DOHH2 (cell line): Measurements from ENCODE around the gene SLC17A3.

Experiments used
- H3F3A ChIP-seq: fragments of 200-600 bp; sonication (generic), shearing (Covaris generic); 2 replicates; pipeline ENCODE4 v1.6.0; 2016; ENCODE audit warnings: antibody characterized with exemption, mild to moderate bottlenecking; ENCODE audit not compliant: control insufficient read depth, insufficient read depth
- H3K27ac ChIP-seq: fragments of 200-600 bp; sonication (generic); 2 replicates; pipeline ENCODE4 v1.5.1; 2014; ENCODE audit warnings: low read depth, mild to moderate bottlenecking, low read length, moderate library complexity
- H3K27me3 ChIP-seq: fragments of 200-600 bp; sonication (generic); 2 replicates; pipeline ENCODE4 v1.6.1; 2014; ENCODE audit warnings: mild to moderate bottlenecking, low read length, mixed read lengths; ENCODE audit not compliant: control insufficient read depth
- H3K36me3 ChIP-seq: fragments of 200-600 bp; sonication (generic); 2 replicates; pipeline ENCODE4 v1.6.1; 2014; ENCODE audit warnings: mild to moderate bottlenecking, low read length, moderate library complexity, mixed read lengths; ENCODE audit not compliant: control insufficient read depth
- H3K4me1 ChIP-seq: fragments of 200-600 bp; sonication (generic); 2 replicates; pipeline ENCODE4 v1.6.1; 2014; ENCODE audit warnings: mild to moderate bottlenecking, low read length, mixed read lengths; ENCODE audit not compliant: control insufficient read depth
- H3K4me2 ChIP-seq: fragments of 200-600 bp; sonication (generic); 2 replicates; pipeline ENCODE4 v1.6.0; 2014; ENCODE audit warnings: mild to moderate bottlenecking, low read length, moderate library complexity
- H3K4me3 ChIP-seq: fragments of 200-600 bp; sonication (generic); 2 replicates; pipeline ENCODE4 v1.5.1; 2014; ENCODE audit warnings: mild to moderate bottlenecking, low read length, mixed read lengths
- H3K79me2 ChIP-seq: fragments of 200-600 bp; sonication (generic); 2 replicates; pipeline ENCODE4 v1.6.1; 2014; ENCODE audit warnings: mild to moderate bottlenecking, low read length, mixed read lengths; ENCODE audit not compliant: control insufficient read depth
- H3K9me2 ChIP-seq: fragments of 200-600 bp; sonication (generic); replicated peaks from 2 replicates; pipeline ENCODE4 v1.6.1; 2014; ENCODE audit warnings: mild to moderate bottlenecking, low read length, mixed read lengths; ENCODE audit not compliant: control insufficient read depth
- H3K9me3 ChIP-seq: fragments of 200-600 bp; sonication (generic); 2 replicates; pipeline ENCODE4 v1.6.1; 2014; ENCODE audit warnings: antibody characterized with exemption, low read length, mixed read lengths; ENCODE audit not compliant: control insufficient read depth, insufficient read depth
- H4K20me1 ChIP-seq: fragments of 200-600 bp; sonication (generic); 2 replicates; pipeline ENCODE4 v1.6.0; 2014; ENCODE audit warnings: low read depth, mild to moderate bottlenecking, antibody characterized with exemption, low read length, moderate library complexity; ENCODE audit not compliant: control insufficient read depth, insufficient read depth
- EZH2phosphoT487 ChIP-seq: fragments of 200-600 bp; sonication (generic); IDR thresholded peaks from 2 replicates; pipeline ENCODE4 v1.6.1; 2017; ENCODE audit warnings: borderline replicate concordance, mild to moderate bottlenecking, antibody characterized with exemption, low read length, moderate library complexity, mixed read lengths
- TF ChIP-seq, protein P1 (sequence below): fragments of 200-600 bp; sonication (generic); IDR thresholded peaks from one replicate; pipeline ENCODE4 v1.5.1; 2014; ENCODE audit warnings: antibody characterized with exemption, mild to moderate bottlenecking, low read depth, low read length; ENCODE audit not compliant: poor library complexity, severe bottlenecking

The SLC17A3 gene, protein sequence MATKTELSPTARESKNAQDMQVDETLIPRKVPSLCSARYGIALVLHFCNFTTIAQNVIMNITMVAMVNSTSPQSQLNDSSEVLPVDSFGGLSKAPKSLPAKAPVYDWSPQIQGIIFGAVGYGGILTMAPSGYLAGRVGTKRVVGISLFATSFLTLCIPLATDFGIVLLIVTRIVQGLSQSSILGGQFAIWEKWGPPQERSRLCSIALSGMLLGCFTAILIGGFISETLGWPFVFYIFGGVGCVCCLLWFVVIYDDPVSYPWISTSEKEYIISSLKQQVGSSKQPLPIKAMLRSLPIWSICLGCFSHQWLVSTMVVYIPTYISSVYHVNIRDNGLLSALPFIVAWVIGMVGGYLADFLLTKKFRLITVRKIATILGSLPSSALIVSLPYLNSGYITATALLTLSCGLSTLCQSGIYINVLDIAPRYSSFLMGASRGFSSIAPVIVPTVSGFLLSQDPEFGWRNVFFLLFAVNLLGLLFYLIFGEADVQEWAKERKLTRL

DNA sequence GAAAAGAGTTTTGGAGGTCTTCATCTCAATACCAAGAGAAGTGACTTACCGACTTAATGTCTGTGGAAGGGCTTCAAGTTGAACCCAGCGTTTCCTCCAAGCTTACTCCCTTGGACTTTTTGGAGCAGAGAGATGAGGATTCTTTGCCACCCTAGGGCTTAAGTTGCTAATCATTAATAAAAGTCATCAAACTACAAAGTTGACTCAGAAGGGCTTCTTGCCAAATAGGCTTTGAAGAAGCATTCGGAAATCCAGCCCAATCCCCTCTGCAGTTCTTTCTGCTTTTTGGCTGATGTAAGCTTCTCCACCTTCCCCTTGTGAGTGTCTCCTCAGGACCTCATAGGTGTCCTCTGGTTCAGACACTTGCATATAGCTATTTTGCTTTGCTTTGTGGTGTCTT, at the start of gene SLC17A3:
TSS of gene SLC17A3 (minus strand) at position 126 of the 400 bp plus-strand sequence. CDS start 5,856 bp downstream, outside the sequence.
- Histone ChIP-seq H3K4me3 (no peak within 1 kb of the TSS), H3K36me3 (no peaks in the 10 kb centered on the region), H3K4me2 (no peak within 1 kb of the TSS), H3K27me3 (peaks cover 2% of the 10 kb centered on the region; the same call in 1 of the 2 replicates), H3K9me3 (no peaks in the 10 kb centered on the region), H3K4me1 (no peaks in the 10 kb centered on the region), H3F3A (no peaks in the 10 kb centered on the region), H3K27ac (no peak within 1 kb of the TSS), H3K79me2 (no peaks in the 10 kb centered on the region), H3K9me2 (no peaks in the 10 kb centered on the region; the same call in 1 of the 2 replicates), H4K20me1 (no peaks in the 10 kb centered on the region)
- TF ChIP-seq, protein P1, sequence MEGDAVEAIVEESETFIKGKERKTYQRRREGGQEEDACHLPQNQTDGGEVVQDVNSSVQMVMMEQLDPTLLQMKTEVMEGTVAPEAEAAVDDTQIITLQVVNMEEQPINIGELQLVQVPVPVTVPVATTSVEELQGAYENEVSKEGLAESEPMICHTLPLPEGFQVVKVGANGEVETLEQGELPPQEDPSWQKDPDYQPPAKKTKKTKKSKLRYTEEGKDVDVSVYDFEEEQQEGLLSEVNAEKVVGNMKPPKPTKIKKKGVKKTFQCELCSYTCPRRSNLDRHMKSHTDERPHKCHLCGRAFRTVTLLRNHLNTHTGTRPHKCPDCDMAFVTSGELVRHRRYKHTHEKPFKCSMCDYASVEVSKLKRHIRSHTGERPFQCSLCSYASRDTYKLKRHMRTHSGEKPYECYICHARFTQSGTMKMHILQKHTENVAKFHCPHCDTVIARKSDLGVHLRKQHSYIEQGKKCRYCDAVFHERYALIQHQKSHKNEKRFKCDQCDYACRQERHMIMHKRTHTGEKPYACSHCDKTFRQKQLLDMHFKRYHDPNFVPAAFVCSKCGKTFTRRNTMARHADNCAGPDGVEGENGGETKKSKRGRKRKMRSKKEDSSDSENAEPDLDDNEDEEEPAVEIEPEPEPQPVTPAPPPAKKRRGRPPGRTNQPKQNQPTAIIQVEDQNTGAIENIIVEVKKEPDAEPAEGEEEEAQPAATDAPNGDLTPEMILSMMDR = no peak
- TF ChIP-seq EZH2phosphoT487 = no peak

DNA sequence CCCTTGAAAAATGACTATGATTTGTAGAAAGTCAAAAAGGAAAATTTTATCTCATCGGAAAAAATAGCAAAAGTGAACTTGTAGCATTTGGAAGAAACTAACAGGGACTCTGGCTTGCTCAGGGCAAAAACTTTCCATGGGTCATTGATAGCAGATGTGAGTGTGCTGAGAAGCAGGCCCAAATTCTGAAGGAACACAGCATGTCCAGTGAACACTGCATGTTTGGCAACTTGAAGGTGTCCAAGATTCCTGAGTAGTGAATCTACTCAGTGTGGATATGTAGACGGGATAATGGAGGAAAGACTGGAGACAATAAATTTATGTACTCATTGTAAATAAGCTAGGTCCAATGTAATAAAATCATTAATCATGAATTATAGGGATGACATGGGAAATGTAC, 48.3 kb upstream of the SLC17A3 start:
- Histone ChIP-seq H3K4me3 (no peak overlapping the region), H3K9me2 (no peaks in the 10 kb centered on the region), H3K36me3 (no peaks in the 10 kb centered on the region), H3K4me2 (no peak overlapping the region), H3K27me3 (no peaks in the 10 kb centered on the region), H3K79me2 (no peaks in the 10 kb centered on the region), H4K20me1 (no peaks in the 10 kb centered on the region), H3K9me3 (no peaks in the 10 kb centered on the region), H3K27ac (no peak overlapping the region), H3F3A (no peaks in the 10 kb centered on the region), H3K4me1 (no peaks in the 10 kb centered on the region)
- TF ChIP-seq, protein P1 = no peak
- TF ChIP-seq EZH2phosphoT487 = no peak

DNA sequence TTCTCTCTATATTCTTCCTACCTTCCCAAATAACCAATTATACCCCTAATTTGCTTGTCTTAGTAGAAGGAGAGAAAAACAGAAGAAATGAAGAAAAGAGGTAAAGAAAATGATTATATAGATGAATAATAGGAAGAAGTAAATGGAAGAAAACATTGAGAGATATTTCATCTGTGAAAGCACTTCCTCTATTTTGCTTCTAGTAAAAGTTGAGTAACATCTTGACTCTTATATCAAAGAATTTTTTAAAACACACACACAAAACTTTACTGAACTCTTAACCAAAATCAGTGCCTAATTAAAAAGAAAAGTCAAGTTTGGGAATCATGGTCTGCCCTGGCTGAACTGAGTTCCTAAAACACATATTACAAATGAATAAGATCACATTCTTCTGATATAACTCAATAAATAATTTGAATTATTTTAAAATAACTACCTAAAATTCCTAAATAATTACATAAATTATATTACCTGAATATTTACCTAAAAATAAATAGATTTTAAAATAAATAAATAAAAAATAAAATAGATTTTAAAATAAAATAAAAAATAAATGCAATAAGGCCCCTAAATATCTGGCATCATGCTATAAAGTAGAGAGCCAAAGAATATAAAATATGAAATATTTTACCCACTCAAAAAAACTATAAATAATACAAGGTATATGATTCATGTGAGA, 47.6 kb upstream of the SLC17A3 start:
- no peaks in the 10 kb centered on the region for H3K9me3 ChIP-seq
- no peaks in the 10 kb centered on the region for H3K79me2 ChIP-seq
- no peaks in the 10 kb centered on the region for H3F3A ChIP-seq
- H3K4me1 ChIP-seq = no peaks in the 10 kb centered on the region
- no peak overlapping the region for H3K4me3 ChIP-seq
- H4K20me1 ChIP-seq = no peaks in the 10 kb centered on the region
- H3K4me2 ChIP-seq = no peak overlapping the region
- no peaks in the 10 kb centered on the region for H3K27me3 ChIP-seq
- no peaks in the 10 kb centered on the region for H3K9me2 ChIP-seq
- H3K36me3 ChIP-seq = no peaks in the 10 kb centered on the region
- H3K27ac ChIP-seq = no peak overlapping the region
- TF ChIP-seq EZH2phosphoT487 = no peak
- TF ChIP-seq, protein P1 = no peak
